SK-N-SH (cell line): Measurements from ENCODE around the gene DEGS1.

Experiments
- CHD2 ChIP-seq: fragments of 150-350 bp; IDR thresholded peaks from 2 replicates; pipeline ENCODE4 v1.6.1; 2018; ENCODE audit warnings: low read length; ENCODE audit not compliant: partially characterized antibody
- ELF1 ChIP-seq: IDR thresholded peaks from 2 replicates; pipeline ENCODE4 v1.4.0; 2012
- EZH2phosphoT487 ChIP-seq: fragments of 200-600 bp; sonication (generic); IDR thresholded peaks from 2 replicates; pipeline ENCODE4 v1.6.1; 2017; ENCODE audit warnings: low read depth, mixed run types, mild to moderate bottlenecking, antibody characterized with exemption, moderate library complexity, borderline replicate concordance
- FOXM1 ChIP-seq: IDR thresholded peaks from 2 replicates; pipeline ENCODE4 v1.4.0; 2012; ENCODE audit warnings: low read depth, mild to moderate bottlenecking
- YY1 ChIP-seq: IDR thresholded peaks from 2 replicates; pipeline ENCODE4 v1.4.0; 2012; ENCODE audit warnings: low read depth, mild to moderate bottlenecking
- TF ChIP-seq, protein P1 (sequence below): fragments of 200-600 bp; sonication (generic); IDR thresholded peaks from 2 replicates; pipeline ENCODE4 v1.6.1; 2017; ENCODE audit warnings: antibody characterized with exemption, mild to moderate bottlenecking, moderate library complexity

DNA sequence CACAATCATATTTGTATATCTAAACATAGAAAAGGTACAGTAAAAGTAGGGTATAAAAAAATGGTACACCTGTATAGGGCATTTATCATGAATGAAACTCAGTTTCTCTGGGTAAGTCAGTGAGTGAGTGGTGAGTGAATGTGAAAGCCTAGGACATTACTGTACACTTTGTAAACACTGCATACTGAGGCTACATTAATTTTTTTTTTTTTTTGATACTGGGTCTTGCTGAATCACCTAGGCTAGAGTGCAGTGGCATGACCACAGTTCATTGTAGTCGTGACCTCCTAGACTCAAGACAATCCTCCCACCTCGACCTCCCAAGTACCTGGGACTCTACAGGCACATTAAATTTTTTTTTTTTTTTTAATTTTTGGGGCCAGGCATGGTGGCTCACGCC lies 41.3 kb upstream of the DEGS1 start:
- TF ChIP-seq FOXM1 (no peak), YY1 (no peak), ELF1 (no peak), EZH2phosphoT487 (no peak), CHD2 (no peak)
- TF ChIP-seq, protein P1, sequence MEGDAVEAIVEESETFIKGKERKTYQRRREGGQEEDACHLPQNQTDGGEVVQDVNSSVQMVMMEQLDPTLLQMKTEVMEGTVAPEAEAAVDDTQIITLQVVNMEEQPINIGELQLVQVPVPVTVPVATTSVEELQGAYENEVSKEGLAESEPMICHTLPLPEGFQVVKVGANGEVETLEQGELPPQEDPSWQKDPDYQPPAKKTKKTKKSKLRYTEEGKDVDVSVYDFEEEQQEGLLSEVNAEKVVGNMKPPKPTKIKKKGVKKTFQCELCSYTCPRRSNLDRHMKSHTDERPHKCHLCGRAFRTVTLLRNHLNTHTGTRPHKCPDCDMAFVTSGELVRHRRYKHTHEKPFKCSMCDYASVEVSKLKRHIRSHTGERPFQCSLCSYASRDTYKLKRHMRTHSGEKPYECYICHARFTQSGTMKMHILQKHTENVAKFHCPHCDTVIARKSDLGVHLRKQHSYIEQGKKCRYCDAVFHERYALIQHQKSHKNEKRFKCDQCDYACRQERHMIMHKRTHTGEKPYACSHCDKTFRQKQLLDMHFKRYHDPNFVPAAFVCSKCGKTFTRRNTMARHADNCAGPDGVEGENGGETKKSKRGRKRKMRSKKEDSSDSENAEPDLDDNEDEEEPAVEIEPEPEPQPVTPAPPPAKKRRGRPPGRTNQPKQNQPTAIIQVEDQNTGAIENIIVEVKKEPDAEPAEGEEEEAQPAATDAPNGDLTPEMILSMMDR: no peak
